HEK293T (cell line): Measurements from ENCODE around the gene OR6C76.
"Not testable (repeated sequence)": the region's sequence is repeated elsewhere in the genome, so short reads cannot be mapped to it uniquely, and the experiment has no call there.

ENCODE experiments used
- CTCF ChIA-PET: fragments of 350-600 bp; formaldehyde crosslinking; extraction: SDS; loops from one replicate; lab custom pipeline; 2021; ENCODE audit warnings: antibody characterized with exemption, inconsistent platforms; lab: Yijun Ruan, JAX
- POLR2A ChIA-PET: fragments of 350-600 bp; formaldehyde crosslinking; extraction: SDS; loops from one replicate; lab custom pipeline; 2020; ENCODE audit warnings: antibody characterized with exemption, inconsistent platforms; lab: Yijun Ruan, JAX
- DNase-seq: peaks from one replicate; pipeline ENCODE4 v3.0.0; 2012; ENCODE audit warnings: mixed read lengths; ENCODE audit errors: extremely low spot score
- ARNT ChIP-seq: fragments of 450-650 bp; IDR thresholded peaks from 2 replicates; pipeline ENCODE4 v1.6.1; 2017; ENCODE audit warnings: mild to moderate bottlenecking
- BHLHE40 ChIP-seq: fragments of 450-650 bp; IDR thresholded peaks from 2 replicates; pipeline ENCODE4 v1.6.1; 2016; ENCODE audit warnings: mild to moderate bottlenecking, moderate library complexity, borderline replicate concordance
- CTBP1 ChIP-seq: fragments of 450-650 bp; IDR thresholded peaks from 2 replicates; pipeline ENCODE4 v1.6.1; 2016; ENCODE audit warnings: borderline replicate concordance
- ELF4 ChIP-seq: fragments of 450-650 bp; IDR thresholded peaks from 2 replicates; pipeline ENCODE4 v1.6.1; 2017; ENCODE audit warnings: antibody characterized with exemption
- FOXA1 ChIP-seq: fragments of 450-650 bp; IDR thresholded peaks from 2 replicates; pipeline ENCODE4 v1.6.1; 2016; ENCODE audit warnings: mild to moderate bottlenecking
- FOXK2 ChIP-seq: fragments of 450-650 bp; IDR thresholded peaks from 2 replicates; pipeline ENCODE4 v1.6.1; 2016; ENCODE audit warnings: mild to moderate bottlenecking
- FOXM1 ChIP-seq: fragments of 450-650 bp; IDR thresholded peaks from 2 replicates; pipeline ENCODE4 v1.6.1; 2017; ENCODE audit warnings: mild to moderate bottlenecking, borderline replicate concordance
- HDGF ChIP-seq: fragments of 450-650 bp; IDR thresholded peaks from 2 replicates; pipeline ENCODE4 v1.6.1; 2017; ENCODE audit warnings: antibody characterized with exemption, borderline replicate concordance
- L3MBTL2 ChIP-seq: fragments of 450-650 bp; conservative IDR thresholded peaks from 2 replicates; pipeline ENCODE4 v1.6.1; 2016; ENCODE audit warnings: mild to moderate bottlenecking
- LEF1 ChIP-seq: fragments of 450-650 bp; IDR thresholded peaks from 2 replicates; pipeline ENCODE4 v1.6.1; 2017; ENCODE audit warnings: mild to moderate bottlenecking, borderline replicate concordance
- NFRKB ChIP-seq: fragments of 450-650 bp; IDR thresholded peaks from 2 replicates; pipeline ENCODE4 v1.6.1; 2016; ENCODE audit warnings: mild to moderate bottlenecking, moderate library complexity
- SP1 ChIP-seq: fragments of 450-650 bp; IDR thresholded peaks from 2 replicates; pipeline ENCODE4 v1.6.1; 2017
- SUZ12 ChIP-seq: fragments of 450-650 bp; IDR thresholded peaks from 2 replicates; pipeline ENCODE4 v1.6.1; 2016; ENCODE audit warnings: mild to moderate bottlenecking
- TARDBP ChIP-seq: fragments of 450-650 bp; IDR thresholded peaks from 2 replicates; pipeline ENCODE4 v1.6.1; 2016
- ZNF384 ChIP-seq: fragments of 450-650 bp; IDR thresholded peaks from 2 replicates; pipeline ENCODE4 v1.6.1; 2016
- TF ChIP-seq, protein P1 (sequence below): fragments of 450-650 bp; IDR thresholded peaks from 2 replicates; pipeline ENCODE4 v1.6.1; 2016

OR6C76 gene

GRCh38 chr12:55425954-55426353, at the start of gene OR6C76:
Gene OR6C76, plus strand, starts transcription at chr12:55426254. Its CDS starts 0 bp downstream, at chr12:55426254.
- no peak for TF ChIP-seq FOXA1
- no peak for TF ChIP-seq SUZ12
- TF ChIP-seq HDGF = no peak
- no peak for TF ChIP-seq FOXM1
- TF ChIP-seq ARNT = no peak
- no peak for TF ChIP-seq SP1
- TF ChIP-seq NFRKB = no peak
- no peak for TF ChIP-seq ZNF384
- TF ChIP-seq, protein P1, sequence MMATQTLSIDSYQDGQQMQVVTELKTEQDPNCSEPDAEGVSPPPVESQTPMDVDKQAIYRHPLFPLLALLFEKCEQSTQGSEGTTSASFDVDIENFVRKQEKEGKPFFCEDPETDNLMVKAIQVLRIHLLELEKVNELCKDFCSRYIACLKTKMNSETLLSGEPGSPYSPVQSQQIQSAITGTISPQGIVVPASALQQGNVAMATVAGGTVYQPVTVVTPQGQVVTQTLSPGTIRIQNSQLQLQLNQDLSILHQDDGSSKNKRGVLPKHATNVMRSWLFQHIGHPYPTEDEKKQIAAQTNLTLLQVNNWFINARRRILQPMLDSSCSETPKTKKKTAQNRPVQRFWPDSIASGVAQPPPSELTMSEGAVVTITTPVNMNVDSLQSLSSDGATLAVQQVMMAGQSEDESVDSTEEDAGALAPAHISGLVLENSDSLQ = no peak
- TF ChIP-seq ELF4 = no peak
- no peak for TF ChIP-seq TARDBP
- no peak for TF ChIP-seq LEF1
- no peak for TF ChIP-seq L3MBTL2
- TF ChIP-seq FOXK2 = no peak
- TF ChIP-seq CTBP1 = no peak
- DNase-seq = no peak
- CTCF ChIA-PET = no interaction called here
- POLR2A ChIA-PET = no interaction called here

DNA sequence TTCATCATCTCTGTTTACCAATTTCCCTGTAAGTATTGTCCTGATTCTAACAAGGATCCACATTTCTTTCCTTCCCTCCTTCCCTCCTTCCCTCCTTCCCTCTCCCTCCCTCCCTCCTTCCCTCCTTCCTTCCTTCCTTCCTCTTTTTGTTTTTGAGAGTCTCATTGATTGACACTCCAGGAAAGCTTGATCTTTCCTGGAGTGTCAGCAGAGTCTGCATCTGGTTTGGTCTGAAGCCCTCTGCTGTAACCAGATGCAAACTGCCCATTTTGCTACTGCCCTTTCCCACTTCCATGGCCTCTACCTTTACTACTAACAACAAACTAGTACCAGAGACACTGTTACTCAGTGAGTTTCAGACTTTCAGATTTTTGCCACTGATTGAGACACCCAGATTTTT, 40.2 kb upstream of the OR6C76 start:
- no peak for DNase-seq
- CTCF ChIA-PET = no interaction called here
- POLR2A ChIA-PET = no interaction called here
- TF ChIP-seq ARNT = no peak
- TF ChIP-seq BHLHE40 = no peak
- TF ChIP-seq HDGF = no peak
- TF ChIP-seq ZNF384 = no peak
- TF ChIP-seq SP1 = no peak
- no peak for TF ChIP-seq FOXA1
- no peak for TF ChIP-seq ELF4

DNA sequence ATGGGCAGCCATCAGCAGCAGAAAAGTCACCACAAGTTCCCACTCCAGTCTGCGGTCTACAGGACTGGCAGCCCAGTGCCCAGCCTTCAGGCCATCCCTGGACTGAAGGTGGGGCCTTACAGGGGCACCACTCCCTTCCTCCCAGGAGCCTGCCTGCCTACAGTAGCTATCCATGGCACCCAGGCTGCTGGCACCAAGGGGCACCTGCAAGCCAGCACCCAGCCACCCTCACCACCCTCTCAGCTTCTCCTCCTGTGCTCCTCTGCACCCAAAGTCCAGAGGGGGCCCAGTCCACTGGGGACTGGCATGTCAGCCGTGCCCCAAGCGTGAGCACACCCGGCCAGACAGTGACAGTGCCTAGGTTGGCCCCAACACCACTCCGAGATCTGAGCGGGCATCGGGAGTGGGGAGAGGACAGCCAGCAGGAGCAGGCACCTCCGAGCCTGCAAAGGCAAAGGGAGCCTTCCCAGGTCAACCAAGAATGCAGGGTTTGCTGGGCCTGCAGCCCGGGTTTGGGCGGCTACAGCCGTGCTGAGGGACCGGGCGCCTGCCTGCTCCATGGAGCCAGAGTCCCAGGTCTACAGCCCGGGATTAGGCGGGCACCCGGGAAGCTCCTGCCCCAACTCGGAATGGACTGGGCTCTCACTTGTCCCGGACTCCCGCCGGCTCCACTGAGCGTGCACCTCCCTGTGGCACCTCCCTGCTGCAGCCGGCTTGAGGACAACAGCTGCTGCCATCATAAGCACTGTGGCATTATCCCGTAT, 33.8 kb upstream of the OR6C76 start:
- ChIA-PET CTCF (no interaction called here), POLR2A (no interaction called here)
- DNase-seq = no peak
- TF ChIP-seq, protein P1 = no peak
- no peak for TF ChIP-seq FOXA1
- TF ChIP-seq SP1 = no peak
- TF ChIP-seq SUZ12 = no peak
- TF ChIP-seq BHLHE40 = no peak
- TF ChIP-seq NFRKB = no peak
- no peak for TF ChIP-seq HDGF
- TF ChIP-seq TARDBP = no peak
- no peak for TF ChIP-seq CTBP1
- TF ChIP-seq LEF1 = no peak
- no peak for TF ChIP-seq FOXK2
- TF ChIP-seq L3MBTL2 = no peak
- TF ChIP-seq ELF4 = no peak
- no peak for TF ChIP-seq ARNT
- TF ChIP-seq ZNF384 = no peak

DNA sequence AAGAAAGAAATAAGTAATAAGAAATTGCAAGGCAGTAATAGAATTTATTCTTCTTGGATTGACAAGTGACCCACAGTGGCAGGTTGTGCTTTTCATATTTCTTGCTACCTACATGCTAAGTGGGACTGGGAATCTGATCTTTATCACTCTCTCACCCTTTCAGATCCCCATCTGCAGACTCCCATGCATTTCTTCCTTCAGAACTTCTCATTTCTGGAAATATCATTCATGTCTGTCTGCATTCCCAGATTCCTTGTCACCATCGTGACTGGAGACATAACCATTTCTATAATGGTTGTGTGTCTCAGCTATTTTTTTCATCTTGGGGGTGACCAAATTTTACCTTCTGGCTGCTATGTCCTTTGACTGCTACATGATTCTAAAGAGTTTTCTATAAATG, 29.7 kb upstream of the OR6C76 start:
- no peak for DNase-seq
- ChIA-PET CTCF (no interaction called here), POLR2A (no interaction called here)
- TF ChIP-seq NFRKB = no peak
- no peak for TF ChIP-seq ARNT
- TF ChIP-seq ZNF384 = no peak
- TF ChIP-seq BHLHE40 = no peak
- TF ChIP-seq LEF1 = no peak
- TF ChIP-seq FOXA1 = no peak
- no peak for TF ChIP-seq TARDBP

DNA sequence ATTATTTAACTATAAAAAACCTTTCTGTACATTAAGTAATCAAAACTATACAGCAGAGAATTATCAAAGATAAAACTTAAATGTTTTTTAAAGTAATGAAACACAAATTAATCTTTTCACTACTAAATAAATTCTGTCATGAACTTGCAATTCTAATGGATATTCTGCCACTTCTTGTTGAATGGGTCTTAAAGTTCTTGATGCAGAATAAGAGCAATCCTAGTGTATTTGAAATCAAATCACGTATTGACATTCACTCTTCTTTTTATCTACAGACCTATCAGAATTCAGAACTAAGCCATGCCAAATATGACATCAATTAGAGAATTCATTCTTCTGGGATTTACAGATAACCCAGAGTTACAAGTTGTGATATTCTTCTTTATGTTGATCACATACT, 25.8 kb upstream of the OR6C76 start, which contains the start of gene OR6C65:
Gene OR6C65 (plus strand): TSS at position 301 of the 400 bp plus-strand sequence. CDS start 0 bp downstream, at position 301.
- ChIA-PET CTCF (no interaction called here), POLR2A (no interaction called here)
- TF ChIP-seq FOXM1 (no peak), BHLHE40 (no peak), CTBP1 (no peak), SP1 (no peak), FOXA1 (no peak), TARDBP (no peak), SUZ12 (no peak), ZNF384 (no peak), LEF1 (no peak), FOXK2 (no peak), ARNT (no peak)
- TF ChIP-seq, protein P1 = no peak
- DNase-seq = no peak

DNA sequence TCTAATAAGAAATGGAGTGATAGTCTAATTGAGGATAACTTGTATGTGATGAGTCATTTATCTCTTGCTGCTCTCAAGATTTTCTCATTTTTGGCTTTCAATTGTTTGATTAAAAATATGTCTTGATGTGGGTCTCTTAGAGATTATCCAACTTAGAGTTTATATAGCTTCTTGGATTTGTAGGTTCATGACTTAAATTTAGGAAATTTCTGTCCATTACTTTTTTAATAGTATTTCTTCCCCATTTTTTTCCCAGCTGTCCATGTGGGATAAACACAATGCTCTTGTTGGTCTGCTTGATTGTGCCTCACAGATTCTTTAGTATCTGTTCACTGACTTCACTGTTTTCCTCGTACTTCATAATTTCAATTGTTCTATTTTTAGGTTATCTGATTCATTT, 18.2 kb upstream of the OR6C76 start:
- CTCF ChIA-PET = no interaction called here
- no peak for TF ChIP-seq HDGF
- TF ChIP-seq NFRKB = no peak
- no peak for TF ChIP-seq SUZ12
- no peak for TF ChIP-seq TARDBP
- no peak for TF ChIP-seq ARNT
- TF ChIP-seq, protein P1 = no peak
- no peak for TF ChIP-seq LEF1
- DNase-seq = no peak
- POLR2A ChIA-PET = no interaction called here

- POLR2A ChIA-PET, DNase-seq, CTCF ChIA-PET: not testable (repeated sequence)
Observed at GRCh38 chr12:55409133-55409532, 16.9 kb upstream of the OR6C76 start.

- POLR2A ChIA-PET, DNase-seq, CTCF ChIA-PET: not testable (repeated sequence)
Observed at GRCh38 chr12:55412138-55412537, 13.9 kb upstream of the OR6C76 start.

GRCh38 chr12:55413498-55414388, 12.3 kb upstream of the OR6C76 start:
- CTCF ChIA-PET, DNase-seq: not testable (repeated sequence)

More at GRCh38 chr12:55413498-55414388, 12.3 kb upstream of the OR6C76 start:
- POLR2A ChIA-PET = not testable (repeated sequence)
